Uterus (tissue), 2 donors: Measurements from ENCODE around the gene PSMB2.

Experiments
- POLR2A ChIP-seq, 2 donors: fragments of 450-650 bp; IDR thresholded peaks; one replicate each; pipeline ENCODE4 v1.6.1; 2016; ENCODE audit warnings: antibody characterized with exemption in 2 of 2, mild to moderate bottlenecking in 1 of 2, moderate library complexity in 1 of 2
- TF ChIP-seq, protein P1 (sequence below), 4 experiments: fragments of 200-600 bp in 2 of 4; fragments of 450-650 bp in 2 of 4; sonication (generic) in 2 of 4; IDR thresholded peaks; one replicate each; pipeline ENCODE4 v1.5.1; 2016 to 2019; ENCODE audit warnings: antibody characterized with exemption in 4 of 4, mild to moderate bottlenecking in 2 of 4, moderate library complexity in 1 of 4

DNA sequence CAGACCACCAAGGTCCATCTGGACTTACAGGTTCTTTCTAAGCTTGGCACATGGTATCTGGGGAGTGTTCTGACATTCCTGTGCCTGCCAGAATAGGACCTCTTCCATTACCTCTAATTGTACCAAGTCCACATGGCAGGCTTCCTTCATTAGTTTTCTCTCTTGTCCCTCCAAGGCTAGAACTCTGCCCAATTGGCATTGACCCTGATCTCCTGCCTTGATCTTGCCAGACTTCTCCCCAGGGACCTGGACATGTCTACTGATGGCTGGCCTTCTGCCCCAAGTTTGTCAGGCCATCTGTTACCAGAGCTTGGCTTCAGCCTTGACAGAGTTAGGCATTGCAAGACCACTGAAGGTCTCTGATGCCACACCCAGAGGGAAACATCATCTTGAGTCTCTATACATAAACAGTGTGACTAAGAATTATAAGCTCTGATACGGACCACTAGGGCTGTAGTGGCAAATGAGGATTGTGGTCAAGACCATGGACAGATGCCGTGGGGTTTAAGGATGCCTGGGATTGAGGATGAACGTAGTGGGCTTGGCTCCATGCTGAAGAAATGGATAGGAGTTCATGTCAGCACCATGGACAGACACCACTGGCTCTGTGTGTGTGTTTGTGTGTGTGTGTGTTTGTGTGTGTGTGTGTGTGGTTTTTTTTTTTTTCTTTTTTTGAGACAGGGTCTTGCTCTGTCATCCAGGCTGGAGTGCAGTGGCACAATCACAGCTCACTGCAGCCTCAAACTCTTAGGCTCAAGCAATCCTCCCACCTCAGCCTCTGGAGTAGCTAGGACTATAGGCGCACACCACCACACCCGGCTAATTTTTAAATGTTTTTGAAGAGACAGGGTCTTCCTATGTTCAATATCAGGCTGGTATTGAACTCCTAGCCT, 19.5 kb upstream of the PSMB2 start:
- TF ChIP-seq, protein P1, sequence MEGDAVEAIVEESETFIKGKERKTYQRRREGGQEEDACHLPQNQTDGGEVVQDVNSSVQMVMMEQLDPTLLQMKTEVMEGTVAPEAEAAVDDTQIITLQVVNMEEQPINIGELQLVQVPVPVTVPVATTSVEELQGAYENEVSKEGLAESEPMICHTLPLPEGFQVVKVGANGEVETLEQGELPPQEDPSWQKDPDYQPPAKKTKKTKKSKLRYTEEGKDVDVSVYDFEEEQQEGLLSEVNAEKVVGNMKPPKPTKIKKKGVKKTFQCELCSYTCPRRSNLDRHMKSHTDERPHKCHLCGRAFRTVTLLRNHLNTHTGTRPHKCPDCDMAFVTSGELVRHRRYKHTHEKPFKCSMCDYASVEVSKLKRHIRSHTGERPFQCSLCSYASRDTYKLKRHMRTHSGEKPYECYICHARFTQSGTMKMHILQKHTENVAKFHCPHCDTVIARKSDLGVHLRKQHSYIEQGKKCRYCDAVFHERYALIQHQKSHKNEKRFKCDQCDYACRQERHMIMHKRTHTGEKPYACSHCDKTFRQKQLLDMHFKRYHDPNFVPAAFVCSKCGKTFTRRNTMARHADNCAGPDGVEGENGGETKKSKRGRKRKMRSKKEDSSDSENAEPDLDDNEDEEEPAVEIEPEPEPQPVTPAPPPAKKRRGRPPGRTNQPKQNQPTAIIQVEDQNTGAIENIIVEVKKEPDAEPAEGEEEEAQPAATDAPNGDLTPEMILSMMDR (IDR thresholded peaks at IDR 0.05) = no peak
- no peak for TF ChIP-seq POLR2A (IDR thresholded peaks at IDR 0.05)
